ENCODE data around the gene RAP2B.
"Not testable (repeated sequence)": the region's sequence is repeated elsewhere in the genome, so short reads cannot be mapped to it uniquely, and the experiment has no call there.

Gene RAP2B

GRCh38 chr3:153161714-153162512, at the start of gene RAP2B:
Gene RAP2B (plus strand): TSS chr3:153162226. CDS start chr3:153162694, 468 bp downstream.
- DNase-seq = peak; percentile 96

- DNase-seq = no peak
Observed at GRCh38 chr3:153113541-153113940, 48.5 kb upstream of the RAP2B start.

GRCh38 chr3:153114270-153114669, 47.8 kb upstream of the RAP2B start:
- not testable (repeated sequence) for DNase-seq

- DNase-seq = no peak
Observed at GRCh38 chr3:153115326-153115725, 46.7 kb upstream of the RAP2B start.

GRCh38 chr3:153127788-153128187, 34.2 kb upstream of the RAP2B start:
- DNase-seq = no peak

- no peak for DNase-seq
Observed at GRCh38 chr3:153129426-153129825, 32.6 kb upstream of the RAP2B start.

- no peak for DNase-seq
Observed at GRCh38 chr3:153129866-153130265, 32.2 kb upstream of the RAP2B start.

GRCh38 chr3:153130312-153130977, 31.6 kb upstream of the RAP2B start:
- DNase-seq = no peak

GRCh38 chr3:153137626-153138025, 24.4 kb upstream of the RAP2B start:
- no peak for DNase-seq

GRCh38 chr3:153138276-153139210, 23.5 kb upstream of the RAP2B start:
- DNase-seq = peak; percentile 72

GRCh38 chr3:153142961-153143360, 19.1 kb upstream of the RAP2B start:
- no peak for DNase-seq

- no peak for DNase-seq
Observed at GRCh38 chr3:153144071-153144470, 18.0 kb upstream of the RAP2B start.

GRCh38 chr3:153144779-153145178, 17.2 kb upstream of the RAP2B start:
- no peak for DNase-seq

- no peak for DNase-seq
Observed at GRCh38 chr3:153145454-153145853, 16.6 kb upstream of the RAP2B start.

GRCh38 chr3:153146191-153147053, 15.6 kb upstream of the RAP2B start:
- DNase-seq = no peak

- no peak for DNase-seq
Observed at GRCh38 chr3:153150991-153151390, 11.0 kb upstream of the RAP2B start.

GRCh38 chr3:153155786-153156185, 6.2 kb upstream of the RAP2B start:
- not testable (repeated sequence) for DNase-seq

GRCh38 chr3:153158189-153158588, 3.8 kb upstream of the RAP2B start:
- DNase-seq = no peak

- DNase-seq = no peak
Observed at GRCh38 chr3:153158961-153159735, 2.9 kb upstream of the RAP2B start.

- DNase-seq = no peak
Observed at GRCh38 chr3:153159771-153160397, 2.1 kb upstream of the RAP2B start.

All from activated naive CD4-positive, alpha-beta T cell treated with Interleukin-2 at 50 U/mL for 16 hours (primary cell).